ENCODE data around the gene RPL31.
"Not testable (repeated sequence)": the region's sequence is repeated elsewhere in the genome, so short reads cannot be mapped to it uniquely, and the experiment has no call there.

RPL31 gene

GRCh38 chr2:101030866-101031554, 28.9 kb downstream of the RPL31 start:
- DNase-seq: peak in 1 of 2 donors; percentile 4

- no peak for DNase-seq
These were observed 30.1 kb downstream of the RPL31 start for GRCh38 chr2:101032084-101032776.

GRCh38 chr2:101036562-101036961, 34.5 kb downstream of the RPL31 start:
- no peak for DNase-seq

- no peak for DNase-seq
These were observed 35.2 kb downstream of the RPL31 start for GRCh38 chr2:101037161-101037755.

GRCh38 chr2:101038455-101039255, 36.6 kb downstream of the RPL31 start:
- no peak for DNase-seq

GRCh38 chr2:101040072-101040471, 38.0 kb downstream of the RPL31 start:
- no peak for DNase-seq

GRCh38 chr2:101040761-101041160, 38.7 kb downstream of the RPL31 start:
- DNase-seq: no peak

- no peak for DNase-seq
These were observed 39.3 kb downstream of the RPL31 start for GRCh38 chr2:101041413-101041812.

- DNase-seq: no peak
These were observed 43.2 kb downstream of the RPL31 start for GRCh38 chr2:101045330-101045729.

GRCh38 chr2:101047075-101047766, 45.1 kb downstream of the RPL31 start:
- DNase-seq: no peak

GRCh38 chr2:101047774-101048173, 45.7 kb downstream of the RPL31 start:
- no peak for DNase-seq

GRCh38 chr2:101048756-101049155, 46.7 kb downstream of the RPL31 start:
- no peak for DNase-seq

- DNase-seq: not testable (repeated sequence)
These were observed 48.8 kb downstream of the RPL31 start for GRCh38 chr2:101050886-101051285.

- no peak for DNase-seq
These were observed 50.1 kb downstream of the RPL31 start for GRCh38 chr2:101052147-101052546.

- DNase-seq: no peak
These were observed 51.0 kb downstream of the RPL31 start for GRCh38 chr2:101053117-101053516.

All from CD4-positive, alpha-beta T cell treated with Interleukin-1 beta for 1 hour (primary cell).